HG03565 (cell line): ENCODE data around the gene PTDSS2.
"Not testable (repeated sequence)": the region's sequence is repeated elsewhere in the genome, so short reads cannot be mapped to it uniquely, and the experiment has no call there.

Experiments used
- ATAC-seq: cut with Tn5 transposase; IDR thresholded peaks from one replicate; pipeline ENCODE4 v1.9.1; 2021; ENCODE audit warnings: mild to moderate bottlenecking, moderate library complexity; ENCODE audit not compliant: unreplicated experiment

The PTDSS2 gene

GRCh38 chr11:449889-450808, at the start of gene PTDSS2:
Gene PTDSS2 (plus strand): TSS chr11:450279. CDS start chr11:450456, 177 bp downstream.
- ATAC-seq: peak; percentile 52

- ATAC-seq: not testable (repeated sequence)
Measured at GRCh38 chr11:401196-401595, 48.9 kb upstream of the PTDSS2 start.

- no peak for ATAC-seq
Measured at GRCh38 chr11:403021-403760, 46.9 kb upstream of the PTDSS2 start.

DNA sequence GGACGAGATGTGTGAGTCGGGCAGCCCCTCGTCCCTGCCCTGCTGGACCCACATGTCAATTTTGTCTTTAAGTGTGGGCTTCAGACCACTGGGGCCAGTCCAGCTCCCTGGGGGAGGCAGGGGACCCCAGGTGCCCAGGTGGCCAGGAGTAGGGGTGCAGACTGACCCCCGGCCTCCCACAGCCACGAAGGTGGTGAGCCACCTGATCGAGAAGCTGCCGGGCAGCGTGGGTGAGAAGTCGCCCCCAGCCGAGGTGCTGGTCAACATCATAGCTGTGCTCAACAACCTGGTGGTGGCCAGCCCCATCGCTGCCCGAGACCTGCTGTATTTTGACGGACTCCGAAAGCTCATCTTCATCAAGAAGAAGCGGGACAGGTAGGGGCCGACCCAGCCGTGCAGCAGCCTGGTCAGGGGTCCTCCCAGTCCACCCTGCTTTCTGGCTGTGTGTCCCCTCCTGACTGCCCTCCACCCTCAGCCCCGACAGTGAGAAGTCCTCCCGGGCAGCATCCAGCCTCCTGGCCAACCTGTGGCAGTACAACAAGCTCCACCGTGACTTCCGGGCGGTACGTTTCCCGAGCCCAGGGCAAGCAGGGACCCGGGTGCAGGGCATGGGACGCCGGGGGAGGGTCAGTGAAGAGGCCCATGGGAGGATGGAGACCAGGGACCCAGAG, 46.2 kb upstream of the PTDSS2 start:
- ATAC-seq: no peak

- no peak for ATAC-seq
Measured at GRCh38 chr11:404551-405264, 45.4 kb upstream of the PTDSS2 start.

- no peak for ATAC-seq
Measured at GRCh38 chr11:405323-405953, 44.6 kb upstream of the PTDSS2 start.

GRCh38 chr11:405954-406795, 43.9 kb upstream of the PTDSS2 start:
- no peak for ATAC-seq

- ATAC-seq: peak; percentile 53
Measured at GRCh38 chr11:406796-407650, 43.1 kb upstream of the PTDSS2 start.

- no peak for ATAC-seq
Measured at GRCh38 chr11:407651-408123, 42.4 kb upstream of the PTDSS2 start.

DNA sequence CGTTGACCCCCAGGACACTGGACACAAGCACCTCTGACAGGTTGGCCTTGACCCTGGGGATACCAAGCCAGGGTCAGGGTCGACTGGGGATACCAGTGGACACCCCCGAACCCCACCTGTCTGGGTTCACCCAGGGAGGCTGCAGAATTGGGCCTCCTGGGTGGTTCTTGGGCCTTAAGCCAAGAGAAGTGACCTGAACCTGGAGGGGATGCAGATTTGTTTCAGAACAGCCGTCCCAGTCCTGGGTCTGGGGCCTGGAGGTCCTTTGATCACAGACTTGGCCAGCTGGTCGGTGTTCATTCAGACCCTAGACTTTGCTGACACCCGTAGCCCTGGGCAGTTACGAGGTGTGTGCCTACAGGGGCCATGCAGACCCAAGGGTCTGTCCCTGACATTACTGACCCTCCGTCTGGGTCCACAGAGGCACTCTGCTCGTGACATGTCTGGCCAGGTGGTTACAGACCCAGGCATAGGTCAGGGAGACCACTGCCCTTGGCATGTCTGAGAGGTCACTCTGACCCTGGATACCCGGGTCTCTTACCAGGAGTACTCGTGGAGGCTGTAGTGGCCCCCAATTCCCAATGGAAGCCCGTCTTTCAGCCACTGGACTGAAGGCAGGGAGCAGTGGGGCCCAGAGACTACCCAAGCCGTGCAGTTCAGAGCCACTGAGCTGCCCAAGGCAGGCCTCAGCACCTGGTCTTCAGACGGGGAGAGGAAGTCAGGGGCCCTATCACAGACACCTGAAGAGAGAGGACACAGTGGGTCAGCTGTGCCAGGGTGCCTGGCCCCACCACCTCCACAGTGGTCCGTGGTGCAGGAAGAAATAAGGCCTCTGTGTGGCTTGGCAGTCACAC, 41.7 kb upstream of the PTDSS2 start:
- no peak for ATAC-seq

DNA sequence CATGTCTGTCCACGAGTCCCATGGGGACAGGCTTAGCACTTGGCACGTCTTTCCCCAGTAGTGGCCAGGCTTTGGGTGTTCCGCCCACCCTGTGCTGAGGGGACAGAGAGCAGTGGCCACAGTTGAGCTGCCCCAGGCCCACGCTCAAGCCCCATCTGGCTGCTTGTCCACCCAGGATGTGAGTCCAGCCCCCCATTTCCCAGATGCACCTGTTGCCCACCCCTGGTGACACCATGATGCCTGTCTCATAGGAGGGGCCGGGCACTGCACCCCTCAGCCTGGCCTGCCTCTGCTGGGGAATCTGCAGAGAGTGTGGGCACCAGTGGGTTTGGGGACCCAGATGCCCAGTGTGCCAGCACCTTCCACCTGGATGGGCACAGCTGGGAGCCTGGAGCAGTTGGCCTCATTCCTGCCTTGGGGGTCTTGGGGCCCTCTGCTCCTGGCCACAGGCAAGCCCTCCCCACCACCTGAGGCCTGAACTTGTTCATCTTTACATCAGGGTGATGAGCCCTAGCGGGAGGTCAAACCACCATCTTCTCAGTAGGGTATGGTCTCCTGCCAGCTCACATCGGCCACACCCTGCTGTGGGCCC, 41.0 kb upstream of the PTDSS2 start:
- no peak for ATAC-seq

GRCh38 chr11:409600-410483, 40.2 kb upstream of the PTDSS2 start:
- no peak for ATAC-seq

GRCh38 chr11:410711-411110, 39.4 kb upstream of the PTDSS2 start:
- not testable (repeated sequence) for ATAC-seq

DNA sequence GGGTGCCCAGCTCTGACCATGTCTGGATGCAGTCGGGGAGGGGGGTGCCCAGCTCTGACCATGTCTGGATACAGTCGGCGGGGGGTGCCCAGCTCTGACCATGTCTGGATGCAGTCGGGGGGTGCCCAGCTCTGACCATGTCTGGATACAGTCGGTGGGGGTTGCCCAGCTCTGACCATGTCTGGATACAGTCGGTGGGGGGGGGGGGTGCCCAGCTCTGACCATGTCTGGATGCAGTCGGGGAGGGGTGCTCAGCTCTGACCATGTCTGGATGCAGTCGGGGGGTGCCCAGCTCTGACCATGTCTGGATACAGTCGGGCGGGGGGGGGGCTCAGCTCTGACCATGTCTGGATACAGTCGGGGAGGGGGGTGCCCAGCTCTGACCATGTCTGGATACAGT, 38.6 kb upstream of the PTDSS2 start:
- ATAC-seq: not testable (repeated sequence)

DNA sequence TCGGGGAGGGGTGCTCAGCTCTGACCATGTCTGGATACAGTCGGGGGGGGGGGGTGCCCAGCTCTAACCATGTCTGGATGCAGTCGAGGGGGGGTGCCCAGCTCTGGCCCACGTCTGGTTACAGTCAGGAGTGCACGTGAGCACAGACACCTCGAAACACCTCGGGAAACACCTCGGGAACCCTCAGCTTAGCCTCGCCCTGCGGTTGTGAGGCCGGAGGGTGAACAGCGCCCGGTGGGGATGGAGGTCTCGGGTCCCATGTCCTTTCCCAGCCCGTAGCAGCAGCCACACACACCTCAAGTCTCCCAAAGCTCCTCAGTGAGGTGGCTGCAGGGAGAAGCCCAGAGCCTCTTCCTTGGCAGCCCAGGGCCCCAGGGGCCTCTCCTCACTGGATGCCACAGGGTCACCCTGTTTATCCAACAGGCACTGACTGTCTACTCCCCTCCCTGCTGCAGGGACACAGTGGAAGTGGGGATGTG, 37.4 kb upstream of the PTDSS2 start:
- ATAC-seq: no peak
